WTC11 (cell line): ENCODE measurements around the gene FAM227A. TPM values are rescaled to one million over a fixed set of nuclear protein-coding genes. Genes with fewer than 3 reads are reported as not detected.

Source experiments
- ATAC-seq: fragments of 200-7000 bp; cut with Tn5 transposase; 2 replicates; pipeline ENCODE4 v1.10.0; 2021; ENCODE audit warnings: mild to moderate bottlenecking, moderate library complexity
- CTCF ChIA-PET: fragments of 300-600 bp; sonication (Branson Sonifier 250); formaldehyde crosslinking; loops from one replicate; lab custom pipeline; 2021; ENCODE audit warnings: antibody characterized with exemption; lab: Charles Lee
- POLR2A ChIA-PET: fragments of 350-600 bp; sonication (Branson Sonifier 250); formaldehyde crosslinking; loops from one replicate; lab custom pipeline; 2021; ENCODE audit warnings: antibody characterized with exemption; lab: Charles Lee
- DNase-seq: peaks from one replicate; pipeline ENCODE4 v3.0.0; 2021; ENCODE audit warnings: low spot score
- H3K27ac Mint-ChIP-seq: 2 replicates; pipeline ENCODE4 v1.8.0; 2021; ENCODE audit warnings: mixed read lengths
- H3K27me3 Mint-ChIP-seq: 2 replicates; pipeline ENCODE4 v1.8.0; 2021; ENCODE audit warnings: low read depth, mild to moderate bottlenecking, moderate library complexity, mixed read lengths
- H3K36me3 Mint-ChIP-seq: 2 replicates; pipeline ENCODE4 v1.8.0; 2021; ENCODE audit warnings: mixed read lengths
- H3K4me1 Mint-ChIP-seq: 2 replicates; pipeline ENCODE4 v1.8.0; 2022; ENCODE audit warnings: mixed read lengths
- H3K4me3 Mint-ChIP-seq: 2 replicates; pipeline ENCODE4 v1.8.0; 2021; ENCODE audit warnings: mild to moderate bottlenecking, moderate library complexity, mixed read lengths
- H3K9me3 Mint-ChIP-seq: 2 replicates; pipeline ENCODE4 v1.8.0; 2021; ENCODE audit warnings: mixed read lengths
- CREM ChIP-seq: sonication (generic); formaldehyde crosslinking; IDR thresholded peaks from 2 replicates; pipeline ENCODE4 v1.8.1; 2022; ENCODE audit warnings: mild to moderate bottlenecking, missing genetic modification reagents, moderate library complexity
- FOXK1 ChIP-seq: sonication (generic); formaldehyde crosslinking; IDR thresholded peaks from 2 replicates; pipeline ENCODE4 v1.8.0; 2022; ENCODE audit warnings: mild to moderate bottlenecking, moderate library complexity, missing genetic modification reagents
- HMGA2 ChIP-seq: fragments of 250-450 bp; sonication (Bioruptor Pico); IDR thresholded peaks from 2 replicates; pipeline ENCODE4 v1.4.0; 2021; ENCODE audit warnings: mild to moderate bottlenecking, moderate library complexity
- JUN ChIP-seq: sonication (generic); formaldehyde crosslinking; IDR thresholded peaks from 2 replicates; pipeline ENCODE4 v1.8.0; 2023; ENCODE audit warnings: mild to moderate bottlenecking, missing genetic modification reagents
- MXD4 ChIP-seq: fragments of 250-450 bp; sonication (Bioruptor Pico); IDR thresholded peaks from 2 replicates; pipeline ENCODE4 v1.8.0; 2021; ENCODE audit warnings: mild to moderate bottlenecking, moderate library complexity, borderline replicate concordance
- MYBL2 ChIP-seq: sonication (generic); formaldehyde crosslinking; IDR thresholded peaks from 2 replicates; pipeline ENCODE4 v1.8.1; 2023; ENCODE audit warnings: mild to moderate bottlenecking, moderate library complexity, missing genetic modification reagents
- SMAD3 ChIP-seq: sonication (generic); formaldehyde crosslinking; IDR thresholded peaks from 2 replicates; pipeline ENCODE4 v1.8.0; 2022; ENCODE audit warnings: missing genetic modification reagents, mild to moderate bottlenecking, borderline replicate concordance
- TCF7 ChIP-seq: sonication (generic); formaldehyde crosslinking; IDR thresholded peaks from 2 replicates; pipeline ENCODE4 v1.8.0; 2022; ENCODE audit warnings: mild to moderate bottlenecking, low read depth, missing genetic modification reagents, moderate library complexity
- TEAD4 ChIP-seq: sonication (generic); formaldehyde crosslinking; IDR thresholded peaks from 2 replicates; pipeline ENCODE4 v1.8.0; 2022; ENCODE audit warnings: mild to moderate bottlenecking, missing genetic modification reagents
- ZNF219 ChIP-seq: sonication (generic); formaldehyde crosslinking; IDR thresholded peaks from 2 replicates; pipeline ENCODE4 v1.8.0; 2023; ENCODE audit warnings: missing genetic modification reagents, mild to moderate bottlenecking, borderline replicate concordance
- ZNF263 ChIP-seq: sonication (generic); formaldehyde crosslinking; IDR thresholded peaks from 2 replicates; pipeline ENCODE4 v1.8.1; 2022; ENCODE audit warnings: low read depth, mild to moderate bottlenecking, moderate library complexity, missing genetic modification reagents
- ZNF423 ChIP-seq: fragments of 250-450 bp; sonication (Bioruptor Pico); IDR thresholded peaks from 2 replicates; pipeline ENCODE4 v2.1.2; 2022; ENCODE audit warnings: mild to moderate bottlenecking, moderate library complexity
- total RNA-seq: library from RNA; stranded (reverse); gene quantifications from 3 replicates; pipeline ENCODE4 v1.2.3, GENCODE V29; 2021
- TF ChIP-seq, protein P1 (sequence below): sonication (generic); formaldehyde crosslinking; IDR thresholded peaks from 2 replicates; pipeline ENCODE4 v1.8.1; 2023; ENCODE audit warnings: mild to moderate bottlenecking, moderate library complexity, missing genetic modification reagents
- TF ChIP-seq, protein P2 (sequence below): sonication (generic); formaldehyde crosslinking; IDR thresholded peaks from 2 replicates; pipeline ENCODE4 v1.8.0; 2022; ENCODE audit warnings: mild to moderate bottlenecking, missing genetic modification reagents
- TF ChIP-seq, protein P3 (sequence below): sonication (generic); formaldehyde crosslinking; IDR thresholded peaks from 2 replicates; pipeline ENCODE4 v1.8.0; 2023; ENCODE audit warnings: missing genetic modification reagents
- TF ChIP-seq, protein P4 (sequence below): sonication (generic); formaldehyde crosslinking; IDR thresholded peaks from 2 replicates; pipeline ENCODE4 v1.8.1; 2023; ENCODE audit warnings: mild to moderate bottlenecking, missing genetic modification reagents
- TF ChIP-seq, protein P5 (sequence below): sonication (generic); formaldehyde crosslinking; IDR thresholded peaks from 2 replicates; pipeline ENCODE4 v1.8.1; 2023; ENCODE audit warnings: mild to moderate bottlenecking, missing genetic modification reagents
- TF ChIP-seq, protein P6 (sequence below): fragments of 250-450 bp; sonication (Bioruptor Pico); IDR thresholded peaks from 2 replicates; pipeline ENCODE4 v1.9.0; 2021; ENCODE audit warnings: mild to moderate bottlenecking, borderline replicate concordance

Gene FAM227A
- total RNA-seq, 1 experiment from 2014 or later: 3.8 TPM

DNA sequence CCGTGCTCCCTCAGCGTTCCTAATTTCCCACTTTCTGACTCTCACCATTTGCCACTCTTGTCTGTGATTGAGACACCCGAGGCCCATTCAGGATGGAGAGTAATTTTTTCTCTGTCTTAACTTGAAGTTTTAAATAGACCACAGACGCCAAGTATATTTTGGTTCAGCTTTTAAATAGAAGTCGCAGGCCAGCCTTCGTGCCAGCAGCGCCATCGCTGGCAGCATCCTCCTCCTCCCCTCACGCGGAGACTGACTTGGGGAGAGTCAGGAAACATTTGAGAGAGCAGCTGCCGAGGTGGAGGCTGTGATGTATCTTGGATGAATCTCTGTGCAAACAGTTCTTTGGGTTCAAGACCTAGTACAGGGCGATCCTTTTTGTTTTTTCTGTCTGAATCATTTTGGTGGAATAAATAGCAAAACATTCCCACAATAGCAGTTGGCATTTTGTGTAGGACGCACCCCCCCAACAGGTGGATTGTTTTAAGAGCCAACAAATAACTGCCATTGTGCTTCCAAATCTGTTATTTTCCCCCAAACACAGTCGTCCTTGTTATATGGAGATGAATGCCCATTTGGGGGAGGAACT is 85.3 kb downstream of the FAM227A start:
- ChIA-PET CTCF (interaction anchor here (0.7 to 2.0 kb wide), 11 partner anchors 48 to 519 kb away, joined by 3 to 10 read pairs (median 5); no protein-coding TSS in a partner anchor), POLR2A (interaction anchor here (0.6 to 1.1 kb wide), 3 partner anchors 48 to 95 kb away, joined by 3 to 4 read pairs (median 3); no protein-coding TSS in a partner anchor)
- peaks cover 8% of the 10 kb centered on the region for H3K27me3 Mint-ChIP-seq
- no peaks in the 10 kb centered on the region for H3K9me3 Mint-ChIP-seq
- H3K4me3 Mint-ChIP-seq: peak overlapping the region; percentile 89
- H3K36me3 Mint-ChIP-seq: no peaks in the 10 kb centered on the region
- TF ChIP-seq, protein P1, sequence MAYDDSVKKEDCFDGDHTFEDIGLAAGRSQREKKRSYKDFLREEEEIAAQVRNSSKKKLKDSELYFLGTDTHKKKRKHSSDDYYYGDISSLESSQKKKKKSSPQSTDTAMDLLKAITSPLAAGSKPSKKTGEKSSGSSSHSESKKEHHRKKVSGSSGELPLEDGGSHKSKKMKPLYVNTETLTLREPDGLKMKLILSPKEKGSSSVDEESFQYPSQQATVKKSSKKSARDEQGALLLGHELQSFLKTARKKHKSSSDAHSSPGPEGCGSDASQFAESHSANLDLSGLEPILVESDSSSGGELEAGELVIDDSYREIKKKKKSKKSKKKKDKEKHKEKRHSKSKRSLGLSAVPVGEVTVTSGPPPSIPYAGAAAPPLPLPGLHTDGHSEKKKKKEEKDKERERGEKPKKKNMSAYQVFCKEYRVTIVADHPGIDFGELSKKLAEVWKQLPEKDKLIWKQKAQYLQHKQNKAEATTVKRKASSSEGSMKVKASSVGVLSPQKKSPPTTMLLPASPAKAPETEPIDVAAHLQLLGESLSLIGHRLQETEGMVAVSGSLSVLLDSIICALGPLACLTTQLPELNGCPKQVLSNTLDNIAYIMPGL (CRISPR knock-in tag): peak; percentile 71
- TF ChIP-seq, protein P2, sequence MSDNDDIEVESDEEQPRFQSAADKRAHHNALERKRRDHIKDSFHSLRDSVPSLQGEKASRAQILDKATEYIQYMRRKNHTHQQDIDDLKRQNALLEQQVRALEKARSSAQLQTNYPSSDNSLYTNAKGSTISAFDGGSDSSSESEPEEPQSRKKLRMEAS (CRISPR knock-in tag): peak; percentile 55; the same call in 1 of the 2 replicates
- TF ChIP-seq MYBL2: no peak
- TF ChIP-seq ZNF263: peak; percentile 79; the same call in 1 of the 2 replicates
- TF ChIP-seq MXD4 (CRISPR knock-in tag): no peak
- TF ChIP-seq, protein P3, sequence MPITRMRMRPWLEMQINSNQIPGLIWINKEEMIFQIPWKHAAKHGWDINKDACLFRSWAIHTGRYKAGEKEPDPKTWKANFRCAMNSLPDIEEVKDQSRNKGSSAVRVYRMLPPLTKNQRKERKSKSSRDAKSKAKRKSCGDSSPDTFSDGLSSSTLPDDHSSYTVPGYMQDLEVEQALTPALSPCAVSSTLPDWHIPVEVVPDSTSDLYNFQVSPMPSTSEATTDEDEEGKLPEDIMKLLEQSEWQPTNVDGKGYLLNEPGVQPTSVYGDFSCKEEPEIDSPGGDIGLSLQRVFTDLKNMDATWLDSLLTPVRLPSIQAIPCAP (CRISPR knock-in tag): no peak
- no peak for TF ChIP-seq HMGA2 (CRISPR knock-in tag)
- TF ChIP-seq, all 79 proteins: peak for 3
- H3K4me1 Mint-ChIP-seq: peaks cover 28% of the 10 kb centered on the region
- H3K27ac Mint-ChIP-seq: peak overlapping the region; percentile 95
- ATAC-seq (peak; percentile 24), DNase-seq (peak; percentile 48)

DNA sequence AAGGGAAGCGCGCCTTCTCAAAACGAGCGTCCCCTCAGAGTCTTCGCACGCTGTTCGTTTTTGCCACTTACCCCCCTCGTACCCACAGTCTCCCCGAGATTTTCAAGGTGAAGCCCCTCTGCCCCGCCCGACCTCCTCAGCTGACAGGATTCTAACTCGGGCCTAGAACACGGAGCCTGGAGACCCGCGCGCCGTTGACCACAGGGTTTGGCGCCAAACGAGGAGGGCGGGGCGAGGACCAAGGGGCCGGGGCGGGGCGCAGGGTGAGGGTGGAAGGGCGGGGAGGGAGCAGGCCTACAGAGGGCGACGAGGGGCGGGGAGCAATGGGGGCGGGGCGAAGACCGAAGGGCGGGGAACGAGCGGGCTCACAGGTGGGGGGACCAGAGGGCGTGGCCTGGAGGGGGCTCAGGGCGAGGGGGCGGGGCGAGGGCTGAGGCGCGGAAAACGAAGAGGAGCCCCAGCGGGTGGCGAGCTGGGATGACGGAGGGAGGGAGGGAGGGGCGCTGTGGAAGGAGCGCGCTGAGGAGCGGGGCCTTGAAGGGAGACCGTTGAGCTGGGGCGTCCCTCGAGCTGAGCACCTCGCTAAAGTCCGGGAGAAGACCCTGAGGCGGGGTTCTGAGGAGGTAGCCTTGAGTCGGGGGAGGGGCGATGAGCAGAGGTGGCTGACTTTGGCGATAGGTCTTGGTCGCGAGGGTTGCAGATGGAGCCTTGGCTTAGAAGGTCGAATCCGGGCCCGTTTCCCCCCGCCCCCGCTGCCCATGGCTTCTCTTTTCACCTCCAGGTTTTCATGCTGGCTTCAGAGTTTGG is 86.0 kb downstream of the FAM227A start, which contains the start of gene DMC1:
Gene DMC1, minus strand, starts transcription at position 212 of the 807 bp plus-strand sequence. CDS start 1,927 bp downstream, outside the sequence.
- POLR2A ChIA-PET: interaction anchor here (0.6 to 1.1 kb wide), 2 partner anchors 47 to 94 kb away, joined by 3 to 4 read pairs; no protein-coding TSS in a partner anchor
- Mint-ChIP-seq H3K9me3 (no peaks in the 10 kb centered on the region), H3K4me3 (peak within 1 kb of the TSS; percentile 89), H3K27me3 (peaks cover 8% of the 10 kb centered on the region), H3K27ac (peak within 1 kb of the TSS; percentile 95), H3K4me1 (peaks cover 28% of the 10 kb centered on the region), H3K36me3 (no peaks in the 10 kb centered on the region)
- peak; percentile 97 for DNase-seq
- CTCF ChIA-PET: interaction anchor here (0.7 to 2.0 kb wide), 11 partner anchors 47 to 518 kb away, joined by 3 to 10 read pairs (median 5); no protein-coding TSS in a partner anchor
- ATAC-seq: peak; percentile 87
- no peak for TF ChIP-seq SMAD3 (CRISPR knock-in tag)
- no peak for TF ChIP-seq TEAD4 (CRISPR knock-in tag)
- TF ChIP-seq, protein P4, sequence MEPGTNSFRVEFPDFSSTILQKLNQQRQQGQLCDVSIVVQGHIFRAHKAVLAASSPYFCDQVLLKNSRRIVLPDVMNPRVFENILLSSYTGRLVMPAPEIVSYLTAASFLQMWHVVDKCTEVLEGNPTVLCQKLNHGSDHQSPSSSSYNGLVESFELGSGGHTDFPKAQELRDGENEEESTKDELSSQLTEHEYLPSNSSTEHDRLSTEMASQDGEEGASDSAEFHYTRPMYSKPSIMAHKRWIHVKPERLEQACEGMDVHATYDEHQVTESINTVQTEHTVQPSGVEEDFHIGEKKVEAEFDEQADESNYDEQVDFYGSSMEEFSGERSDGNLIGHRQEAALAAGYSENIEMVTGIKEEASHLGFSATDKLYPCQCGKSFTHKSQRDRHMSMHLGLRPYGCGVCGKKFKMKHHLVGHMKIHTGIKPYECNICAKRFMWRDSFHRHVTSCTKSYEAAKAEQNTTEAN (CRISPR knock-in tag): 0 out of 2 replicates have a peak, but pooled peaks have one; percentile 25
- no peak for TF ChIP-seq ZNF423 (CRISPR knock-in tag)
- no peak for TF ChIP-seq ZNF219
- TF ChIP-seq CREM: no peak
- TF ChIP-seq, protein P2 (CRISPR knock-in tag): peak; percentile 38; the same call in 1 of the 2 replicates
- no peak for TF ChIP-seq TCF7 (CRISPR knock-in tag)
- TF ChIP-seq, protein P1 (CRISPR knock-in tag): no peak; the same call in 1 of the 2 replicates
- TF ChIP-seq, protein P5, sequence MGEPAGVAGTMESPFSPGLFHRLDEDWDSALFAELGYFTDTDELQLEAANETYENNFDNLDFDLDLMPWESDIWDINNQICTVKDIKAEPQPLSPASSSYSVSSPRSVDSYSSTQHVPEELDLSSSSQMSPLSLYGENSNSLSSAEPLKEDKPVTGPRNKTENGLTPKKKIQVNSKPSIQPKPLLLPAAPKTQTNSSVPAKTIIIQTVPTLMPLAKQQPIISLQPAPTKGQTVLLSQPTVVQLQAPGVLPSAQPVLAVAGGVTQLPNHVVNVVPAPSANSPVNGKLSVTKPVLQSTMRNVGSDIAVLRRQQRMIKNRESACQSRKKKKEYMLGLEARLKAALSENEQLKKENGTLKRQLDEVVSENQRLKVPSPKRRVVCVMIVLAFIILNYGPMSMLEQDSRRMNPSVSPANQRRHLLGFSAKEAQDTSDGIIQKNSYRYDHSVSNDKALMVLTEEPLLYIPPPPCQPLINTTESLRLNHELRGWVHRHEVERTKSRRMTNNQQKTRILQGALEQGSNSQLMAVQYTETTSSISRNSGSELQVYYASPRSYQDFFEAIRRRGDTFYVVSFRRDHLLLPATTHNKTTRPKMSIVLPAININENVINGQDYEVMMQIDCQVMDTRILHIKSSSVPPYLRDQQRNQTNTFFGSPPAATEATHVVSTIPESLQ (CRISPR knock-in tag): no peak
- no peak; the same call in 1 of the 2 replicates for TF ChIP-seq FOXK1
- TF ChIP-seq, protein P6, sequence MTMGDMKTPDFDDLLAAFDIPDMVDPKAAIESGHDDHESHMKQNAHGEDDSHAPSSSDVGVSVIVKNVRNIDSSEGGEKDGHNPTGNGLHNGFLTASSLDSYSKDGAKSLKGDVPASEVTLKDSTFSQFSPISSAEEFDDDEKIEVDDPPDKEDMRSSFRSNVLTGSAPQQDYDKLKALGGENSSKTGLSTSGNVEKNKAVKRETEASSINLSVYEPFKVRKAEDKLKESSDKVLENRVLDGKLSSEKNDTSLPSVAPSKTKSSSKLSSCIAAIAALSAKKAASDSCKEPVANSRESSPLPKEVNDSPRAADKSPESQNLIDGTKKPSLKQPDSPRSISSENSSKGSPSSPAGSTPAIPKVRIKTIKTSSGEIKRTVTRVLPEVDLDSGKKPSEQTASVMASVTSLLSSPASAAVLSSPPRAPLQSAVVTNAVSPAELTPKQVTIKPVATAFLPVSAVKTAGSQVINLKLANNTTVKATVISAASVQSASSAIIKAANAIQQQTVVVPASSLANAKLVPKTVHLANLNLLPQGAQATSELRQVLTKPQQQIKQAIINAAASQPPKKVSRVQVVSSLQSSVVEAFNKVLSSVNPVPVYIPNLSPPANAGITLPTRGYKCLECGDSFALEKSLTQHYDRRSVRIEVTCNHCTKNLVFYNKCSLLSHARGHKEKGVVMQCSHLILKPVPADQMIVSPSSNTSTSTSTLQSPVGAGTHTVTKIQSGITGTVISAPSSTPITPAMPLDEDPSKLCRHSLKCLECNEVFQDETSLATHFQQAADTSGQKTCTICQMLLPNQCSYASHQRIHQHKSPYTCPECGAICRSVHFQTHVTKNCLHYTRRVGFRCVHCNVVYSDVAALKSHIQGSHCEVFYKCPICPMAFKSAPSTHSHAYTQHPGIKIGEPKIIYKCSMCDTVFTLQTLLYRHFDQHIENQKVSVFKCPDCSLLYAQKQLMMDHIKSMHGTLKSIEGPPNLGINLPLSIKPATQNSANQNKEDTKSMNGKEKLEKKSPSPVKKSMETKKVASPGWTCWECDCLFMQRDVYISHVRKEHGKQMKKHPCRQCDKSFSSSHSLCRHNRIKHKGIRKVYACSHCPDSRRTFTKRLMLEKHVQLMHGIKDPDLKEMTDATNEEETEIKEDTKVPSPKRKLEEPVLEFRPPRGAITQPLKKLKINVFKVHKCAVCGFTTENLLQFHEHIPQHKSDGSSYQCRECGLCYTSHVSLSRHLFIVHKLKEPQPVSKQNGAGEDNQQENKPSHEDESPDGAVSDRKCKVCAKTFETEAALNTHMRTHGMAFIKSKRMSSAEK (CRISPR knock-in tag): no peak
- no peak for TF ChIP-seq JUN (CRISPR knock-in tag)
